Measurements from ENCODE around the gene TEX54. TPM values are rescaled to one million over a fixed set of nuclear protein-coding genes. Genes with fewer than 3 reads are reported as not detected.
"Not testable (repeated sequence)": the region's sequence is repeated elsewhere in the genome, so short reads cannot be mapped to it uniquely, and the experiment has no call there.

Gene TEX54
- total and polyA plus RNA-seq, 4 donors: 0.57 TPM; not detected in 3

DNA sequence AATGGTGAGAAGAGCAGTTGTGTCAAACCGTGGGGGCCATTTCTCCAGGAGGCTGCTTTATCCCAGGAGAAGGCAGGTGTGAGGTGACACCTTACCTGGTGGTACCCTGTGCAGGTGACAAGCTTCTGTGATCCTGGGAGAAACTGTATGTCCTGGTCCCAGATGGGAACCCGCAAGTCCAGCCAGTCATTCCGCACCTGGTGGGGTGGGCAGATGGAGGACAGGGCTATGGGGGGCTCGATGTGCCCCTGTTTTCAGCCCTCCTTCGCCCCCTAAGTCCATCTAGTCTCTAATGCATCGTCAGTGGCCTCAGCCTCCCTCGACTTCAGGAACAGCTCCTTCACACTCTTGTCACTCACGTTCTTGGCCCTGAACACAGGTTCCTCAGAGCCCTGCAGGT lies 2.7 kb upstream of the TEX54 start:
- H3K4me3 ChIP-seq (ENCODE audit: low read depth, low read length): no peak overlapping the region
- peaks cover 29% of the 10 kb centered on the region for H3K4me1 ChIP-seq (ENCODE audit: control insufficient read depth, insufficient read depth, low read length)
- H3K36me3 ChIP-seq (ENCODE audit: control insufficient read depth, insufficient read depth, low read length): peaks cover 46% of the 10 kb centered on the region
- DNase-seq (ENCODE audit: low read depth in 4 of 6, low spot score in 6 of 6): no peak
- H3K9me3 ChIP-seq (ENCODE audit: control insufficient read depth, insufficient read depth, low read length): no peaks in the 10 kb centered on the region
- H3K27ac ChIP-seq (ENCODE audit: low read depth, low read length): no peak overlapping the region
- 94% methylated on average over 7 of the region's 8 CpGs for WGBS (ENCODE audit: insufficient coverage)
- no peaks in the 10 kb centered on the region for H3K27me3 ChIP-seq (ENCODE audit: control insufficient read depth, insufficient read depth, low read length)

DNA sequence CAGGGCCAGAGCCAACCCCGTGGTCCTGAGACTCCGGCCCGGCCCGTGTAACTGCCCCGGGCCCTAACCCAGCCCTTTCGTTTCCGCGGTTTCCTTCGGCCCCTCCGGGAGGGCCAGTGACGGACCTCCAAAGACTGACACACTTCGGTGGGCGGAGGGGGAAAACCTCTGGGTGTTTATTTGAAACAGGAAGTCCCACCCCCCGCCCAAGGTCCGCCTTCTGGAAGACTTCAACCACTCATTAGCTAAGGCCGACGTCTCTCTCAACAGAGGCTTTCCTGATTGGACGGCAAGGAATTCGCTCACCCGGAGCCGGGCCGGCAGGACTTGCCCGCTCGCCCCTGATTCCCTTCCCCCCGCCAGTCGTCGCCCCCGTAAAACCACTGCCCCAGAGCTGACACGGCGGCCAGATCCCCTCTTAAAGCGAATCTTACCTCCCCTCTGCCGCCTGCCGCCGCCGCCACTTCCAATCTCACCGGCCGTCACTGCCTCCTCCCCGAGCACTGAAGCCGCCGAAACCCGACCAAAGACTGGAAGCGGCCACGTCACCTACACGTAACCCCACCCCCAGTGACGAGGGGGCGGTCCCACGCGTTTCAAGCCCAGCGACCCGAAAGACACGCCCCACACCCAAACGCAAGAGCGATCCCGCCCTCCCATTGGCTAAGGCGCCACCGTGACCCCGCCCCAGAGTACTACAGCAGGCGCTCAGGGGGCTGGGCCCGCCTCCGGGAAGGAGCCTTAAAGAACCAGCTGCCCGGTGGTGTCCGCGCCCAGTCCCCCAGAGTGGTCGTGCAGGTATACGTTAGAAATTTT lies 913 bp downstream of the TEX54 start, which contains the start of gene STX5:
STX5 (minus strand) TSS at position 532 of the 816 bp plus-strand sequence. CDS start 808 bp downstream, outside the sequence.
- Histone ChIP-seq H3K4me1 (ENCODE audit: control insufficient read depth, insufficient read depth, low read length) (peaks cover 23% of the 10 kb centered on the region), H3K36me3 (ENCODE audit: control insufficient read depth, insufficient read depth, low read length) (peaks cover 53% of the 10 kb centered on the region), H3K27ac (ENCODE audit: low read depth, low read length) (peak within 1 kb of the TSS; percentile 99), H3K9me3 (ENCODE audit: control insufficient read depth, insufficient read depth, low read length) (no peaks in the 10 kb centered on the region), H3K27me3 (ENCODE audit: control insufficient read depth, insufficient read depth, low read length) (no peaks in the 10 kb centered on the region), H3K4me3 (ENCODE audit: low read depth, low read length) (peak within 1 kb of the TSS; percentile 97)
- under 1% methylated on average over 53 of the region's 65 CpGs for WGBS (ENCODE audit: insufficient coverage)
- DNase-seq (ENCODE audit: low read depth in 4 of 6, low spot score in 6 of 6): peak; percentile 95 to 100 (median 98)

DNA sequence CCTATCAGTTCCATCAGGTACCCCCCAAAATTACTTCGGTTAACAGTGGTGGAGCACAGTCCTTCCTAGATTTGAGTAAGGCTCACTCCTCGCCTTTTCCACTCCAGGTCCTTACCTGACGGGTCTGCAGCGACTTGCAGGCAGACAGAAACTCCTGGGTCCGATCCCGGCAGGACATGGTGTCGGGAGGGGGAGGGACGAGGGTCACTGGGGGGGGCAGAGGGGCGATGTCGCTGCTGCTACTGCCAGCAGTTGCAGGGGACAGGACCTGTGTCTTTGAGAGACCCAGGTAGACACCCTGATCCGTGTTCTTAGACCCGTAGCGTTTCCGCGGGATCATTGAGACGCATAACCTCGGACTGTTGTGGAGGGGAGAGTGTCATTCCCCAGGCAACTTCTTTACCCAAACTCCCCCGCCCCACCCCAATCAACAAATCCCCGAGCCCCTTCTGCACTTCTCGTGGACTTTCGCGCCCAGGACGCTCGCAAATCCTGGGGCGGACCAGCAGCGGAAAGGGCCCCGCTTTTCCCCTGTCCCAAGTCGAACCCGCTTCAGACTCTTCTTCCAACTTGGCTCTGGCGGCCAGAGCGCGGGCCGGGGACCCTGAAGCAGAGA lies 1.6 kb downstream of the TEX54 start:
- DNase-seq (ENCODE audit: low read depth in 4 of 6, low spot score in 6 of 6): peak in 1 of 6 donors; percentile 23
- no peaks in the 10 kb centered on the region for H3K27me3 ChIP-seq (ENCODE audit: control insufficient read depth, insufficient read depth, low read length)
- peaks cover 23% of the 10 kb centered on the region for H3K4me1 ChIP-seq (ENCODE audit: control insufficient read depth, insufficient read depth, low read length)
- H3K27ac ChIP-seq (ENCODE audit: low read depth, low read length): peak overlapping the region; percentile 99
- WGBS (ENCODE audit: insufficient coverage): 0% methylated on average over 25 of the region's 33 CpGs
- H3K4me3 ChIP-seq (ENCODE audit: low read depth, low read length): peak overlapping the region; percentile 97
- H3K9me3 ChIP-seq (ENCODE audit: control insufficient read depth, insufficient read depth, low read length): no peaks in the 10 kb centered on the region
- H3K36me3 ChIP-seq (ENCODE audit: control insufficient read depth, insufficient read depth, low read length): peaks cover 56% of the 10 kb centered on the region

DNA sequence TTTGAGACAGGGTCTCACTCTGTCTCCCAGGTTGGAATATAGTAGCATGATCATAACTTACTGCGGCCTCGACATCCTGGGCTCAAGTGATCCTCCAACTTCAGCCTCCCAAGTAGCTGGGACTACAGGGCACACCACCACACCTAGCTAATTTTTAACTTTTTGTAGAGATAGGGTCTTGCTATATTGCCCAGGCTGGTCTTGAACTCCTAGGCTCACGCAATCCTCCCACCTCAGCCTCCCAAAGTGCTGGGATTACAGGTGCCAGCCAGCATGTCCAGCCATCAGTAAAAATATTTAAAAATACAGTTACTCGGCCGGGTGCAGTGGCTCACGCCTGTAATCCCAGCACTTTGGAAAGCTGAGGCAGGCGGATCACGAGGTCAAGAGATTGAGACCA lies 4.5 kb downstream of the TEX54 start:
- H3K27ac ChIP-seq (ENCODE audit: low read depth, low read length); H3K9me3 ChIP-seq (ENCODE audit: control insufficient read depth, insufficient read depth, low read length); DNase-seq (ENCODE audit: low read depth in 4 of 6, low spot score in 6 of 6); H3K27me3 ChIP-seq (ENCODE audit: control insufficient read depth, insufficient read depth, low read length); H3K4me3 ChIP-seq (ENCODE audit: low read depth, low read length): not testable (repeated sequence)
- Histone ChIP-seq H3K36me3 (ENCODE audit: control insufficient read depth, insufficient read depth, low read length) (peaks cover 58% of the 10 kb centered on the region), H3K4me1 (ENCODE audit: control insufficient read depth, insufficient read depth, low read length) (peaks cover 18% of the 10 kb centered on the region)
- WGBS (ENCODE audit: insufficient coverage): 98% methylated on average over 5 of the region's 8 CpGs

DNA sequence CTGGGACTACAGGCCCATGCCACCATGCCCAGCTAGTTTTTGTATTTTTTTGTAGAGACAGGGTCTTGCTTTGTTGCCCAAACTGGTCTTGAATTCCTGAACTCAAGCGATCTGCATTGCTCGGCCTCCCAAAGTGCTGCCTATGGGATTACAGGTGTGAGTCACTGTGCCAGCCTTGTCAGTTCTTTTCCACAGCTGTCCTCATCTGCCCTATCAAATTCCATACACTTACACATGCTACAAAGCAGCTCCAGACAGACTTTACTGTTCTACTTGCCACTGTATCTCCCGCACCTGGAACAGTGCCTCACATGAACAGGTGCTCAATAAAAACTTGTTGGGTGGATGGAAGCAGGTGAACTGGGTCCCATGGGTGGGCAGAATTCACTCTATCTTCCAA lies 9.0 kb downstream of the TEX54 start:
- no peaks in the 10 kb centered on the region for H3K4me1 ChIP-seq (ENCODE audit: control insufficient read depth, insufficient read depth, low read length)
- no peaks in the 10 kb centered on the region for H3K27me3 ChIP-seq (ENCODE audit: control insufficient read depth, insufficient read depth, low read length)
- H3K36me3 ChIP-seq (ENCODE audit: control insufficient read depth, insufficient read depth, low read length): peaks cover 82% of the 10 kb centered on the region
- DNase-seq (ENCODE audit: low read depth in 4 of 6, low spot score in 6 of 6): no peak
- WGBS (ENCODE audit: insufficient coverage): 100% methylated on average over 3 of the region's 3 CpGs
- no peak overlapping the region for H3K4me3 ChIP-seq (ENCODE audit: low read depth, low read length)
- H3K27ac ChIP-seq (ENCODE audit: low read depth, low read length): no peak overlapping the region
- H3K9me3 ChIP-seq (ENCODE audit: control insufficient read depth, insufficient read depth, low read length): no peaks in the 10 kb centered on the region

DNA sequence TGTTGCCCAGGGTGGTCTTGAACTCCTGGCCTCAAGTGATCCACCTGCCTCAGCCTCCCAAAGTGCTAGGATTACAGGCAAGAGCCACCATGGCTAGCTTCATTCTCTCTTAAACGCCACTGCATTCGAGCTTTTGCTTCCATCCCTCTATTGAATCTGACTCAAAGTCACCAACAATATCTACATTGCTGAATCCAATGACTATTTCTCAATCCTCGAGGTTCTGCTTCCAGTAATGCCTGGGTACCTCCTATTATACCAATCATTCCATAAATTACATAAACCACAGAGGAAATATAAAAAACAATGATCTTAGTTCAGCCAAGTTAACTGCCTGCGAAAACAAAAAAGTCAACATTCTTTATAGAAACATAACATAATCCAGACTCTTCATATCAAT lies 15.5 kb downstream of the TEX54 start:
- peaks cover 63% of the 10 kb centered on the region for H3K36me3 ChIP-seq (ENCODE audit: control insufficient read depth, insufficient read depth, low read length)
- WGBS (ENCODE audit: insufficient coverage): 96% methylated on average over 2 of the region's 4 CpGs

DNA sequence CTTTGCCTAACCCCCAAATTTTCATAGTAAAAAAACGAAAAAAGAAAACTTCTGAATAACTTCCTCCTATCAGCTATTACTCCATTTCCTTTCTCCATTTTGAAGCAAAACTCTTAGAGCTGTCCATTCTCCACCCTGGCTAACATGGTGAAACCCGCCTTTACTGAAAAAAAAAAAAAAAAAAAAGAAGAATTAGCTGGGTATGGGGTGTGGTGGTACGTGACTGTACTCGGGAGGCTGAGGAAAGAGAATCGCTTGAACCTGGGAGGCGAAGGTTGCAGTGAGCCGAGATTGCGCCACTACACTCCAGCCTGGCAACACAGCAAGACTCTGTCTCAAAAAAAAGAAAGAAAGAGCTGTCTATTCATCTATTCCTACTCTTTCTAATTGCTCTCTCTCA lies 16.1 kb downstream of the TEX54 start:
- no peak overlapping the region for H3K27ac ChIP-seq (ENCODE audit: low read depth, low read length)

More for the DNA sequence above, 15.5 kb downstream of the TEX54 start:
- Histone ChIP-seq H3K9me3 (ENCODE audit: control insufficient read depth, insufficient read depth, low read length) (no peaks in the 10 kb centered on the region), H3K27me3 (ENCODE audit: control insufficient read depth, insufficient read depth, low read length) (no peaks in the 10 kb centered on the region), H3K4me3 (ENCODE audit: low read depth, low read length) (no peak overlapping the region), H3K4me1 (ENCODE audit: control insufficient read depth, insufficient read depth, low read length) (no peaks in the 10 kb centered on the region), H3K27ac (ENCODE audit: low read depth, low read length) (no peak overlapping the region)
- DNase-seq (ENCODE audit: low read depth in 4 of 6, low spot score in 6 of 6): no peak

DNA sequence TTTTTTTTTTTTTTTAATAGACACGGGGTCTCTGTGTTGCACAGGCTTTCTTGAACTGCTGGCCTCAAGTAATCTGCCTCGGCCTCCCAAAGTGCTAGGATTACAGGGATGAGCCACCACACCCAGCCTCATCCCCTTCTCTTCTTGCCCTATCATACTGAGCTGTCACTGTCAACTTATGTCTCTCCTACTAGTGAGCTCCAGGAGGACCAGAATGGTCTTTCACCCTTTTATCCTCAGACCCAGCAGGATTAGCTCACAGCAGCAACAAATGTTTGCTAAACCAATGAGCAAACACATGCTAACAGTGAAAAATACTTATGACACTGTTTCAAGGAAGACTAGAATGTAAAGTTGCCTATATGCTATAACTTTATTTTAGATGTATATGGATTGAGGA lies 21.0 kb downstream of the TEX54 start:
- H3K4me1 ChIP-seq (ENCODE audit: control insufficient read depth, insufficient read depth, low read length): no peaks in the 10 kb centered on the region
- H3K27me3 ChIP-seq (ENCODE audit: control insufficient read depth, insufficient read depth, low read length): no peaks in the 10 kb centered on the region
- no peak overlapping the region for H3K27ac ChIP-seq (ENCODE audit: low read depth, low read length)
- H3K4me3 ChIP-seq (ENCODE audit: low read depth, low read length): no peak overlapping the region
- H3K36me3 ChIP-seq (ENCODE audit: control insufficient read depth, insufficient read depth, low read length): peaks cover 33% of the 10 kb centered on the region
- WGBS (ENCODE audit: insufficient coverage): 78% methylated on average over 2 of the region's 2 CpGs
- H3K9me3 ChIP-seq (ENCODE audit: control insufficient read depth, insufficient read depth, low read length): no peaks in the 10 kb centered on the region
- DNase-seq (ENCODE audit: low read depth in 4 of 6, low spot score in 6 of 6): no peak

More for the DNA sequence above, 16.1 kb downstream of the TEX54 start:
- DNase-seq (ENCODE audit: low read depth in 4 of 6, low spot score in 6 of 6): no peak
- 90% methylated on average over 4 of the region's 8 CpGs for WGBS (ENCODE audit: insufficient coverage)
- Histone ChIP-seq H3K9me3 (ENCODE audit: control insufficient read depth, insufficient read depth, low read length) (no peaks in the 10 kb centered on the region), H3K4me1 (ENCODE audit: control insufficient read depth, insufficient read depth, low read length) (no peaks in the 10 kb centered on the region), H3K4me3 (ENCODE audit: low read depth, low read length) (no peak overlapping the region), H3K36me3 (ENCODE audit: control insufficient read depth, insufficient read depth, low read length) (peaks cover 57% of the 10 kb centered on the region), H3K27me3 (ENCODE audit: control insufficient read depth, insufficient read depth, low read length) (no peaks in the 10 kb centered on the region)

DNA sequence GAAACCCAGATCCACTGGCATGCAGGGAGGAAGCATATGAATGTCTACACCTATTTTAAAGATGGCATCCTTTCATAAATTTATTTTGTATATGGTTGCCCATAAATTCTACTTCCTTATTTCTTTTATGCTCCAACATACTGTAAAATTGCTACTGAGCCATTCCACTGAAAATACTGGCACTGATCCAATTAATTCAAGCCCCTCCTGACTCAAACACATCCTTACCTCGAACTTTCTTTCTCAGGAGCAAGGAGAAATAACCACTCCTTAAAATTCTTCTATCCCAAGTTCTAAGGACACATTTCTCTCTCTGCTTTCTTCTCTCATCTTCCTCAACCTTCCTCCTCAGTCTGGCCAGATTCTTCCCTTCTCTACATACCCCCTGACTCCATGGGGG lies 21.9 kb downstream of the TEX54 start:
- Histone ChIP-seq H3K4me3 (ENCODE audit: low read depth, low read length) (no peak overlapping the region), H3K9me3 (ENCODE audit: control insufficient read depth, insufficient read depth, low read length) (no peaks in the 10 kb centered on the region), H3K27me3 (ENCODE audit: control insufficient read depth, insufficient read depth, low read length) (no peaks in the 10 kb centered on the region), H3K36me3 (ENCODE audit: control insufficient read depth, insufficient read depth, low read length) (peaks cover 31% of the 10 kb centered on the region), H3K27ac (ENCODE audit: low read depth, low read length) (no peak overlapping the region), H3K4me1 (ENCODE audit: control insufficient read depth, insufficient read depth, low read length) (peaks cover 4% of the 10 kb centered on the region)
- no peak for DNase-seq (ENCODE audit: low read depth in 4 of 6, low spot score in 6 of 6)
- 76% methylated on average over 1 of the region's 1 CpG for WGBS (ENCODE audit: insufficient coverage)

All from spinal cord (tissue), 10 donors.